PFSK-1 (cell line): ENCODE measurements around the gene AASDH.

Source experiments
- FOXP2 ChIP-seq: optimal IDR thresholded peaks from 2 replicates; pipeline ENCODE3; 2011; ENCODE audit warnings: borderline replicate concordance, control low read depth, inconsistent platforms; ENCODE audit not compliant: insufficient read depth; ENCODE audit errors: extremely low read length, extremely low read depth
- POLR2AphosphoS5 ChIP-seq: IDR thresholded peaks from 2 replicates; pipeline ENCODE4 v1.6.1; 2012; ENCODE audit warnings: low read depth, mild to moderate bottlenecking, control low read depth, low read length, moderate library complexity
- SIN3A ChIP-seq: IDR thresholded peaks from 2 replicates; pipeline ENCODE4 v1.6.1; 2012; ENCODE audit warnings: mild to moderate bottlenecking, low read length, moderate library complexity, borderline replicate concordance; ENCODE audit not compliant: insufficient read depth
- TAF1 ChIP-seq: IDR thresholded peaks from 2 replicates; pipeline ENCODE4 v1.6.1; 2012; ENCODE audit warnings: low read length, control low read depth, borderline replicate concordance; ENCODE audit not compliant: insufficient read depth
- TF ChIP-seq, protein P1 (sequence below), 2 experiments: IDR thresholded peaks; 2 replicates each; pipeline versions ENCODE4 v1.6.1 to v1.8.0; 2011 to 2012; ENCODE audit warnings: low read depth in 2 of 2, low read length in 2 of 2, control low read depth in 1 of 2, inconsistent platforms in 1 of 2, mild to moderate bottlenecking in 1 of 2, moderate library complexity in 1 of 2; ENCODE audit not compliant: insufficient read depth in 1 of 2

Gene AASDH

GRCh38 chr4:56307423-56307822 lies 79.9 kb downstream of the AASDH start:
- TF ChIP-seq, protein P1, sequence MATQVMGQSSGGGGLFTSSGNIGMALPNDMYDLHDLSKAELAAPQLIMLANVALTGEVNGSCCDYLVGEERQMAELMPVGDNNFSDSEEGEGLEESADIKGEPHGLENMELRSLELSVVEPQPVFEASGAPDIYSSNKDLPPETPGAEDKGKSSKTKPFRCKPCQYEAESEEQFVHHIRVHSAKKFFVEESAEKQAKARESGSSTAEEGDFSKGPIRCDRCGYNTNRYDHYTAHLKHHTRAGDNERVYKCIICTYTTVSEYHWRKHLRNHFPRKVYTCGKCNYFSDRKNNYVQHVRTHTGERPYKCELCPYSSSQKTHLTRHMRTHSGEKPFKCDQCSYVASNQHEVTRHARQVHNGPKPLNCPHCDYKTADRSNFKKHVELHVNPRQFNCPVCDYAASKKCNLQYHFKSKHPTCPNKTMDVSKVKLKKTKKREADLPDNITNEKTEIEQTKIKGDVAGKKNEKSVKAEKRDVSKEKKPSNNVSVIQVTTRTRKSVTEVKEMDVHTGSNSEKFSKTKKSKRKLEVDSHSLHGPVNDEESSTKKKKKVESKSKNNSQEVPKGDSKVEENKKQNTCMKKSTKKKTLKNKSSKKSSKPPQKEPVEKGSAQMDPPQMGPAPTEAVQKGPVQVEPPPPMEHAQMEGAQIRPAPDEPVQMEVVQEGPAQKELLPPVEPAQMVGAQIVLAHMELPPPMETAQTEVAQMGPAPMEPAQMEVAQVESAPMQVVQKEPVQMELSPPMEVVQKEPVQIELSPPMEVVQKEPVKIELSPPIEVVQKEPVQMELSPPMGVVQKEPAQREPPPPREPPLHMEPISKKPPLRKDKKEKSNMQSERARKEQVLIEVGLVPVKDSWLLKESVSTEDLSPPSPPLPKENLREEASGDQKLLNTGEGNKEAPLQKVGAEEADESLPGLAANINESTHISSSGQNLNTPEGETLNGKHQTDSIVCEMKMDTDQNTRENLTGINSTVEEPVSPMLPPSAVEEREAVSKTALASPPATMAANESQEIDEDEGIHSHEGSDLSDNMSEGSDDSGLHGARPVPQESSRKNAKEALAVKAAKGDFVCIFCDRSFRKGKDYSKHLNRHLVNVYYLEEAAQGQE (IDR thresholded peaks at IDR 0.05; ENCODE audit: insufficient read depth in 1 of 2, low read depth in 2 of 2, low read length in 2 of 2), result no peak
- TF ChIP-seq TAF1, result no peak
- no peak for TF ChIP-seq FOXP2
- no peak for TF ChIP-seq POLR2AphosphoS5
- no peak for TF ChIP-seq SIN3A

- TF ChIP-seq SIN3A (no peak), TAF1 (no peak), POLR2AphosphoS5 (no peak), FOXP2 (no peak)
- TF ChIP-seq, protein P1 (IDR thresholded peaks at IDR 0.05; ENCODE audit: insufficient read depth in 1 of 2, low read depth in 2 of 2, low read length in 2 of 2), result no peak
Observed at GRCh38 chr4:56305390-56305789, 81.9 kb downstream of the AASDH start.

- TF ChIP-seq SIN3A (no peak), TAF1 (no peak), POLR2AphosphoS5 (no peak), FOXP2 (no peak)
- TF ChIP-seq, protein P1 (IDR thresholded peaks at IDR 0.05; ENCODE audit: insufficient read depth in 1 of 2, low read depth in 2 of 2, low read length in 2 of 2), result no peak
Observed at GRCh38 chr4:56303921-56304320, 83.4 kb downstream of the AASDH start.

GRCh38 chr4:56302760-56303159 lies 84.5 kb downstream of the AASDH start:
- TF ChIP-seq, protein P1 (IDR thresholded peaks at IDR 0.05; ENCODE audit: insufficient read depth in 1 of 2, low read depth in 2 of 2, low read length in 2 of 2), result no peak
- TF ChIP-seq POLR2AphosphoS5 (no peak), TAF1 (no peak), FOXP2 (no peak), SIN3A (no peak)

DNA sequence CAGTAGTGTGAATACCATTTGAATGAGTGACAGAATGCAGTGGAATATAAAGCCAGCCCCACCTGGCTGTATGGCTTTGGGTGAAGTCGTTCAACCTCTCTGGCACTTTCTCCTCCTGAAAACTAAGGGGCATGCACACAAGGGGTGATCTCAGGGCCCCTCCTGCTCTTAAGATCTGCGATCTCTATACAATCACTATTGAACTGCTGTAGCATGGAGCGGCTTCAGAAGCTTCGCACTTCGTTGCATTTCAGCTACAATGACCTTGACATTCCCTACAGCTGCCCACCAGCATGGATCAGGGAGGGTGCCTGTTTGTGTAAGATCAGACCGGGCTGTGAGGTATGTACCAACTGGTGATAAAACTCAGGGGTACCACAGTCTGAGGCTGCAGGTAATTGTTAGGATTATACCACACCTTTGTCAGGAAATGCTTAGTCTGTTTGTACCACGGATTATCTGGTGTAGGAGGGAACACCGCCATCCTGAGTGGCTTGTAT lies 85.2 kb downstream of the AASDH start:
- TF ChIP-seq FOXP2 (no peak), POLR2AphosphoS5 (no peak), SIN3A (no peak), TAF1 (no peak)
- TF ChIP-seq, protein P1 (IDR thresholded peaks at IDR 0.05; ENCODE audit: insufficient read depth in 1 of 2, low read depth in 2 of 2, low read length in 2 of 2), result no peak
